Stomach (tissue), 9 donors: Measurements from ENCODE around the gene IGFN1. TPM values are rescaled to one million over a fixed set of nuclear protein-coding genes. Genes with fewer than 3 reads are reported as not detected.

Source experiments
- DNase-seq, 2 donors: peaks; one replicate each; pipeline versions ENCODE4 v3.0.0 to v3.0.0-alpha.2; 2013 to 2019
- H3K27ac ChIP-seq, 5 donors: fragments of 200-600 bp in 4 of 5; sonication (generic) in 4 of 5; one replicate each; pipeline ENCODE4 v1.5.1; 2013 to 2019; ENCODE audit warnings: mild to moderate bottlenecking in 1 of 5, moderate library complexity in 1 of 5
- H3K27me3 ChIP-seq, 3 donors: fragments of 200-600 bp; sonication (generic); one replicate each; pipeline ENCODE4 v1.5.1; 2017 to 2019; ENCODE audit warnings: mixed run types in 1 of 3
- H3K36me3 ChIP-seq, 4 donors: fragments of 200-600 bp; sonication (generic); 1 replicate in 3 of 4; 2 replicates in 1 of 4; pipeline ENCODE4 v1.5.1; 2016 to 2019
- H3K4me1 ChIP-seq, 4 donors: fragments of 200-600 bp; sonication (generic); one replicate each; pipeline ENCODE4 v1.5.1; 2016 to 2019
- H3K4me3 ChIP-seq, 4 donors: fragments of 200-600 bp; sonication (generic) in 3 of 4; one replicate each; pipeline ENCODE4 v1.5.1; 2016 to 2019; ENCODE audit warnings: mild to moderate bottlenecking in 1 of 4
- H3K9me3 ChIP-seq, 4 donors: fragments of 200-600 bp; sonication (generic); one replicate each; pipeline ENCODE4 v1.5.1; 2016 to 2019
- CTCF ChIP-seq, 7 experiments: fragments of 450-650 bp in 4 of 7; fragments of 200-600 bp in 3 of 7; sonication (generic) in 3 of 7; IDR thresholded peaks; one replicate each; pipeline ENCODE4 v1.5.1; 2016 to 2019; ENCODE audit warnings: antibody characterized with exemption in 7 of 7, control low read depth in 2 of 7, mild to moderate bottlenecking in 1 of 7
- EP300 ChIP-seq: sonication (generic); formaldehyde crosslinking; IDR thresholded peaks from one replicate; pipeline ENCODE4 v1.6.1; 2017; ENCODE audit warnings: antibody characterized with exemption
- POLR2A ChIP-seq, 4 donors: fragments of 450-650 bp; IDR thresholded peaks; one replicate each; pipeline ENCODE4 v1.6.1; 2016; ENCODE audit warnings: antibody characterized with exemption in 4 of 4, control low read depth in 2 of 4, mild to moderate bottlenecking in 1 of 4, moderate library complexity in 1 of 4
- POLR2AphosphoS5 ChIP-seq, 3 donors: sonication (generic); formaldehyde crosslinking; IDR thresholded peaks; one replicate each; pipeline ENCODE4 v1.6.1; 2016; ENCODE audit warnings: antibody characterized with exemption in 3 of 3
- WGBS, 5 donors: extraction: QIAGEN DNeasy Blood & Tissue Kit in 3 of 5; methylation state at CpG; one replicate each; pipeline versions ENCODE4 v1.1.5 to v1.1.7; 2013 to 2018; 5-methylcytosine and 5-hydroxymethylcytosine counted together
- intact Hi-C: fragments of 100-400 bp; cut with DNase I; formaldehyde crosslinking; loops from one replicate; pipeline ENCODE4 v1.15.1; 2023; ENCODE audit warnings: low total_unique reads
- polyA plus RNA-seq, 3 donors: library from polyadenylated mRNA; stranded (reverse); fragments of 200-250 nt; gene quantifications; one replicate each; pipeline ENCODE4 v1.2.3, GENCODE V29; 2013
- total RNA-seq, 5 donors: library from RNA; depleted of rRNA; stranded (reverse); fragments of >200 nt; gene quantifications; one replicate each; pipeline versions ENCODE4 v1.1.0 to v1.2.3, GENCODE V29; 2014 to 2016
- donor health status: healthy with polysubstance abuse.
- donor health status: Bipolar disorder and iron deficiency.
- donor health status: healthy.

IGFN1 gene
- total and polyA plus RNA-seq, 8 donors, result under 0.01 to 0.55 (median 0.05) TPM; not detected in 3

- no peak overlapping the region for H3K27ac ChIP-seq
- peaks cover 0 to 9% (median 0%) of the 10 kb centered on the region in 3 donors for H3K27me3 ChIP-seq
- no peaks in the 10 kb centered on the region for H3K4me1 ChIP-seq
- TF ChIP-seq EP300 (no peak), POLR2AphosphoS5 (IDR thresholded peaks at IDR 0.05) (no peak), POLR2A (IDR thresholded peaks at IDR 0.05) (no peak), CTCF (IDR thresholded peaks at IDR 0.05) (no peak)
- H3K4me3 ChIP-seq, result no peak overlapping the region
- intact Hi-C loops, result no loop called here
- H3K9me3 ChIP-seq, result no peaks in the 10 kb centered on the region
- H3K36me3 ChIP-seq, result no peaks in the 10 kb centered on the region
- DNase-seq, result no peak
- 87 to 93% (median 91%) methylated on average over 6 of the region's 6 CpGs for WGBS, 5 donors
Observed at GRCh38 chr1:201180901-201181300, 9.7 kb upstream of the IGFN1 start.

- WGBS, 5 donors, result 67 to 97% (median 83%) methylated on average over 1 of the region's 1 CpG
- Histone ChIP-seq H3K4me3 (no peak overlapping the region), H3K27ac (no peak overlapping the region), H3K36me3 (no peaks in the 10 kb centered on the region), H3K27me3 (peaks cover 0 to 9% (median 0%) of the 10 kb centered on the region in 3 donors), H3K4me1 (no peaks in the 10 kb centered on the region), H3K9me3 (no peaks in the 10 kb centered on the region)
- intact Hi-C loops, result no loop called here
- TF ChIP-seq POLR2A (IDR thresholded peaks at IDR 0.05), result no peak
- TF ChIP-seq EP300, result no peak
- TF ChIP-seq CTCF (IDR thresholded peaks at IDR 0.05), result no peak
- TF ChIP-seq POLR2AphosphoS5 (IDR thresholded peaks at IDR 0.05), result no peak
- DNase-seq, result no peak
Observed at GRCh38 chr1:201181323-201181722, 9.3 kb upstream of the IGFN1 start.

- peaks cover 0 to 6% (median 0%) of the 10 kb centered on the region in 3 donors for H3K27me3 ChIP-seq
- H3K4me3 ChIP-seq, result no peak overlapping the region
- DNase-seq, result no peak
- H3K27ac ChIP-seq, result no peak overlapping the region
- TF ChIP-seq CTCF (IDR thresholded peaks at IDR 0.05) (no peak), POLR2A (IDR thresholded peaks at IDR 0.05) (no peak), EP300 (no peak), POLR2AphosphoS5 (IDR thresholded peaks at IDR 0.05) (no peak)
- intact Hi-C loops, result no loop called here
- WGBS, 5 donors, result 55 to 71% (median 61%) methylated on average over 2 of the region's 2 CpGs
- no peaks in the 10 kb centered on the region for H3K4me1 ChIP-seq
- no peaks in the 10 kb centered on the region for H3K36me3 ChIP-seq
- no peaks in the 10 kb centered on the region for H3K9me3 ChIP-seq
Observed at GRCh38 chr1:201181726-201182125, 8.9 kb upstream of the IGFN1 start.

DNA sequence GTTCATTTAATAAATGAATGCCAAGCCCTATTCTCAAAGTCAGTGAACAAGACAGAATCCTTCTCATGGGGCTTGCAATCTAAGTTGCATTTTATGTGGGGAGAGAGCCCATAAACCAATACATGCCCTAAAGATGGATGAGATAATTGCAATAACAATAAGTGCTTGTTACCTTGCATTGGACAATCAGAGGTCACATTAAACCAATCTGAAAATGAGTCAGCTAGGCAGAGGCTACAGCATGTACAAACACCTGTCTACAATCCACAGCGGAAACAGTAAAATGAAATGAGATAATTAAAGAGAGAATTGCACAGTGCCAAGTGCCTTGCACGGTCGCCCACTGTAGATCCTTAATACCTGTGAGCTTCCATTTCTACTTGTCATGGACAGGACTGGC, 7.4 kb upstream of the IGFN1 start:
- Histone ChIP-seq H3K27me3 (no peaks in the 10 kb centered on the region), H3K9me3 (no peaks in the 10 kb centered on the region), H3K36me3 (no peaks in the 10 kb centered on the region), H3K4me1 (no peaks in the 10 kb centered on the region), H3K27ac (no peak overlapping the region), H3K4me3 (no peak overlapping the region)
- intact Hi-C loops, result no loop called here
- no peak for DNase-seq
- TF ChIP-seq POLR2A (IDR thresholded peaks at IDR 0.05) (no peak), EP300 (no peak), CTCF (IDR thresholded peaks at IDR 0.05) (no peak), POLR2AphosphoS5 (IDR thresholded peaks at IDR 0.05) (no peak)
- 81 to 89% (median 83%) methylated on average over 3 of the region's 3 CpGs for WGBS, 5 donors
